GM12878 (cell line): Measurements from ENCODE around the gene B3GNT7.

Experiments used
- CTCF ChIP-seq, 3 experiments: IDR thresholded peaks in 2 of 3; conservative IDR thresholded peaks in 1 of 3; 2 replicates each; pipeline ENCODE4 v1.5.1; 2011; ENCODE audit warnings: low read depth in 3 of 3, low read length in 3 of 3, mild to moderate bottlenecking in 3 of 3, control low read depth in 2 of 3, moderate library complexity in 2 of 3, inconsistent platforms in 1 of 3, mixed read lengths in 1 of 3; ENCODE audit not compliant: control insufficient read depth in 2 of 3, insufficient read depth in 1 of 3; ENCODE audit errors: extremely low read depth in 1 of 3
- RAD51 ChIP-seq: fragments of 450-650 bp; IDR thresholded peaks from 2 replicates; pipeline ENCODE4 v1.6.1; 2016; ENCODE audit warnings: moderate library complexity, mild to moderate bottlenecking, inconsistent platforms

GRCh38 chr2:231394211-231395141 lies 1.0 kb upstream of the B3GNT7 start:
- TF ChIP-seq CTCF (IDR thresholded peaks at IDR 0.05 in 2 of 3, conservative IDR thresholded peaks at IDR 0.05 in 1 of 3; ENCODE audit: control insufficient read depth in 2 of 3, extremely low read depth in 1 of 3, insufficient read depth in 1 of 3, low read depth in 3 of 3, low read length in 3 of 3) (peak; percentile 52 to 67 (median 61)), RAD51 (no peak)
